ENCODE data around the gene NME7. TPM values are rescaled to one million over a fixed set of nuclear protein-coding genes. Genes with fewer than 3 reads are reported as not detected.

The NME7 gene
- total RNA-seq, 2 experiments from 2014 or later = 21.8 to 29.1 TPM

- CTCF ChIA-PET = interaction anchor here (0.9 kb wide), 1 partner anchor 20 kb away, joined by 3 read pairs; no protein-coding TSS in a partner anchor
- Mint-ChIP-seq H3K4me1 (peaks cover 20% of the 10 kb centered on the region), H3K27me3 (peaks cover 20% of the 10 kb centered on the region), H3K4me3 (peak overlapping the region; percentile 54), H3K9me3 (ENCODE audit: low read depth) (no peaks in the 10 kb centered on the region), H3K27ac (no peak overlapping the region), H3K36me3 (no peaks in the 10 kb centered on the region)
- ATAC-seq (no peak), DNase-seq (no peak)
Measured at GRCh38 chr1:169105087-169105433, 262.5 kb downstream of the NME7 start.

DNA sequence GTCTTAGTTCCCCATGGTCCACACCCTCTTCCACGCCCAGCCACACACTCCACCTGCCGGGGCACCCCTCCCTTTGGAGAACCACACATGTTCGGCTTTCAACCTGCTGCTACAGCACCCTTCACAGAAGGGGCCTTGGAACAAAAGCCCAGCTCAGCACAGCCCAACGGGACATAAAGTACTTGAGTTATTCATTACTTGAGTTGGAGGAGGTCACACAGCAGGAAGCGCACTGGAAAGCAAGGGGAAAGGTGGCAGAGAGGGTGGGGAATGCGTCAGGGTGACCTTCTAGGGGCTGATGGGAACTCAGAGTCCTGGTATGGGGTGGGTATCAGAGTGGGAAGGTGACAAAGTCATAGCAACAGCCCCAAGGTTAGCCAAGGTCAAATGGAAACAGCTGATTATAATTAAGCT, 264.1 kb downstream of the NME7 start:
- DNase-seq = no peak
- no peak for ATAC-seq
- Mint-ChIP-seq H3K27ac (no peak overlapping the region), H3K4me1 (peaks cover 12% of the 10 kb centered on the region), H3K9me3 (ENCODE audit: low read depth) (no peaks in the 10 kb centered on the region), H3K27me3 (peaks cover 20% of the 10 kb centered on the region), H3K36me3 (no peaks in the 10 kb centered on the region), H3K4me3 (no peak overlapping the region)
- CTCF ChIA-PET = interaction anchor here (1.0 kb wide), 1 partner anchor 245 kb away, joined by 3 read pairs; no protein-coding TSS in a partner anchor

DNA sequence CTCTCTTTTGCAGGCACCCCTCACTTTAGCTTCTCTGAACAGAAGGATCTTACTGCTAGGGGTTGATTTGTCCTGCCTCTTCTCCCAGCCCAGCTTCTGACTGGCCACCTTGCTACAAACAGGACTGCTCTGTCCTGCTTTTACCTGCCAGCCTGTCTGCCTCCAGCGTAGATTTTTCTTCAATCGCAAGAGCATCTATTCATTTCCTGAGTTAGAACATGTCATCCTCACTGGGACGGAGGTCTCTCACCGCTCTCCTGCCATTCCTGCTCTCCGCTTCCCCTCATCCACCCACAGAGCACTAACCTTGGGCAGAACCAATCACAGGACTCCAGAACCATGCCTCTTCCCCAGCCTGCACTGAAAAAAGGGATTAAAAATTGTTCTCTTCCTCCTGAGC, 264.6 kb downstream of the NME7 start:
- H3K27ac Mint-ChIP-seq = no peak overlapping the region
- ATAC-seq (no peak), DNase-seq (no peak)
- no peaks in the 10 kb centered on the region for H3K9me3 Mint-ChIP-seq (ENCODE audit: low read depth)
- H3K27me3 Mint-ChIP-seq = peaks cover 19% of the 10 kb centered on the region
- CTCF ChIA-PET = interaction anchor here (1.0 kb wide), 1 partner anchor 245 kb away, joined by 3 read pairs; no protein-coding TSS in a partner anchor
- H3K36me3 Mint-ChIP-seq = no peaks in the 10 kb centered on the region
- H3K4me1 Mint-ChIP-seq = peaks cover 8% of the 10 kb centered on the region
- no peak overlapping the region for H3K4me3 Mint-ChIP-seq

GRCh38 chr1:169102567-169102966, 265.0 kb downstream of the NME7 start:
- Mint-ChIP-seq H3K27ac (no peak overlapping the region), H3K4me3 (no peak overlapping the region), H3K9me3 (ENCODE audit: low read depth) (no peaks in the 10 kb centered on the region), H3K36me3 (no peaks in the 10 kb centered on the region), H3K4me1 (peaks cover 5% of the 10 kb centered on the region), H3K27me3 (peaks cover 14% of the 10 kb centered on the region)
- no peak for ATAC-seq
- CTCF ChIA-PET = interaction anchor here (1.0 kb wide), 1 partner anchor 246 kb away, joined by 3 read pairs; no protein-coding TSS in a partner anchor
- DNase-seq = no peak

DNA sequence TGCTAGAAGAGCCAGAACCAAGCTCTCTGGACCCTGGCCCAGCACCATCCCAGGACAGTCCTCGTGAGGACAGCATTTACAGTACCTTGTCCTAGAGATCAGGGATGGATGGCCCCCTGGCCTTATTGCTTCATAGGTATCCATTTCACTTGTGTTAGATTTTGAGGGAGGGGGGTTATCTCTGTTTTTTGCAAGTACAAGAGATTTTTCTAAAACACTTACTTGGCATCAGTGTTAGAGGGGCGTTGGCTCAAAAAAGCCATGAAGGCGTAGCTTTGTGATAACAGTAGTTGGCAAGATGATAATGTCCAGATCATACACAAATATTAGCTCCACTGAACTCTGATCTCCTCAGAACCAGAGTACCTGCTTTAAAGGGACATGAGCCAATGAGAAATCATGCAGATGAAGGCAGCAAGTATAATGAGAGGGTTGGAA, 266.9 kb downstream of the NME7 start:
- no peak overlapping the region for H3K27ac Mint-ChIP-seq
- H3K4me3 Mint-ChIP-seq = no peak overlapping the region
- ATAC-seq (no peak), DNase-seq (no peak)
- H3K27me3 Mint-ChIP-seq = peaks cover 15% of the 10 kb centered on the region
- H3K36me3 Mint-ChIP-seq = no peaks in the 10 kb centered on the region
- H3K9me3 Mint-ChIP-seq (ENCODE audit: low read depth) = no peaks in the 10 kb centered on the region
- H3K4me1 Mint-ChIP-seq = no peaks in the 10 kb centered on the region
- CTCF ChIA-PET = interaction anchor here (1.0 to 1.3 kb wide), 2 partner anchors 19 to 758 kb away, joined by 3 to 4 read pairs; no protein-coding TSS in a partner anchor

GRCh38 chr1:169100208-169100607, 267.4 kb downstream of the NME7 start:
- Mint-ChIP-seq H3K9me3 (ENCODE audit: low read depth) (no peaks in the 10 kb centered on the region), H3K27me3 (peaks cover 18% of the 10 kb centered on the region), H3K4me1 (no peaks in the 10 kb centered on the region), H3K36me3 (no peaks in the 10 kb centered on the region), H3K27ac (no peak overlapping the region), H3K4me3 (no peak overlapping the region)
- DNase-seq (no peak), ATAC-seq (no peak)
- CTCF ChIA-PET = interaction anchor here (1.0 to 1.3 kb wide), 2 partner anchors 19 to 758 kb away, joined by 3 to 4 read pairs; no protein-coding TSS in a partner anchor

DNA sequence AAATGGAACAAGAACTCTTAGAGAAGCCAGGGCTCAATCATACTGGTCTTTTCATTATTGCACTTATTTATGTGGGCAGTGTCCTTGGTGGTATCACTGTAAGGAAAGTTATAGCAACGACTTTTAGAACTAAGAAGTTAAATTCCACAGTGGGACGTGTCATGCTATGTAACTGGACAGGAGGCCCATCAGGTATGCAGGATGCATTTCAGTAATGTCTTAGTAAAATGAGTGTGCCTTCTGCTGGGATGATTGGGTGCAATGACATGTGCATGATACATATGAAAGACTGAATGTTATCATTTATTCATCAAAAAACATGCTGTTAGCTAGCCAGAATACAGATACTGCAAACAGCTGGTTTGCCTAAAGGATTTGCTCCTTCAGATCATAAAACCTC, 268.0 kb downstream of the NME7 start:
- H3K9me3 Mint-ChIP-seq (ENCODE audit: low read depth) = no peaks in the 10 kb centered on the region
- H3K27me3 Mint-ChIP-seq = peaks cover 22% of the 10 kb centered on the region
- H3K4me1 Mint-ChIP-seq = no peaks in the 10 kb centered on the region
- ATAC-seq = no peak
- no peaks in the 10 kb centered on the region for H3K36me3 Mint-ChIP-seq
- H3K4me3 Mint-ChIP-seq = no peak overlapping the region
- CTCF ChIA-PET = interaction anchor here (1.0 kb wide), 1 partner anchor 18 kb away, joined by 3 read pairs; no protein-coding TSS in a partner anchor
- H3K27ac Mint-ChIP-seq = no peak overlapping the region
- DNase-seq = no peak

- DNase-seq = no peak
- CTCF ChIA-PET = no interaction called here
Measured at GRCh38 chr1:169098380-169098779, 269.2 kb downstream of the NME7 start.

DNA sequence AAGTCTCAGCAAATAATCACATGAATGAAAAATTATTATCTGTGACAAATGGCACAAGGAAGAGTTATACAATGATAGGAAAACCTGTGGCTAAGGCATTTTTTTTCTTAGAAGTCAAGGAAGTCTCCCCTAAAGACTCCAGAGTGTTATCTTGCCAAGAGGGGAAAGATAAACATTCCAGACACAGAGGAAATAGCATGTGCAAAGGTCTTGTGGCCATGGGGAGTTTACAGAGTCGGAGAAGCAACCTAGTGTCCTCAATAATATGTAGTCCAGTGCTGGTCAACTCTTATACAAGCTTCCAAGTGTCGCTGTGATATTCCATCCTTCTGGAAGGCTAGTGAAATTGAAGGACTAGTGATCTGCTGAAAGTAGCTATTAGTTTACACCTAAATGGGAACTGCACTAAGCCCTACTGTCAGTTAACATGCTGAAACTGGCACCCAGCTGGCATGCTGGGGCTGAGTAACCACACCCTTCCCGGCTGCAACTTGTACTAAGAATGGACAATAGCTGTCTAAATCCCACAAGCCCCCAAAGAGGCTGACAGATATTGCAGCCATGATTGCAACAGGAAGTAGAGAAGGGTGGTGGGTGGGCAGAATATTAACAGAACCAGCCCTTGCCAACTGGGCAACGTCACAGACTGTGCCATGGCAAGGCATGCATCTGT, 272.6 kb downstream of the NME7 start:
- no peak for ATAC-seq

More at GRCh38 chr1:169098380-169098779, 269.2 kb downstream of the NME7 start:
- no peaks in the 10 kb centered on the region for H3K36me3 Mint-ChIP-seq
- no peak overlapping the region for H3K27ac Mint-ChIP-seq
- H3K27me3 Mint-ChIP-seq = peaks cover 26% of the 10 kb centered on the region
- no peaks in the 10 kb centered on the region for H3K9me3 Mint-ChIP-seq (ENCODE audit: low read depth)
- no peaks in the 10 kb centered on the region for H3K4me1 Mint-ChIP-seq
- no peak overlapping the region for H3K4me3 Mint-ChIP-seq
- no peak for ATAC-seq

GRCh38 chr1:169092399-169092798, 275.2 kb downstream of the NME7 start:
- Mint-ChIP-seq H3K9me3 (ENCODE audit: low read depth) (no peaks in the 10 kb centered on the region), H3K27me3 (peaks cover 32% of the 10 kb centered on the region)
- CTCF ChIA-PET = no interaction called here

More for the DNA sequence above, 272.6 kb downstream of the NME7 start:
- no peaks in the 10 kb centered on the region for H3K9me3 Mint-ChIP-seq (ENCODE audit: low read depth)
- CTCF ChIA-PET = no interaction called here
- H3K36me3 Mint-ChIP-seq = no peaks in the 10 kb centered on the region
- no peak overlapping the region for H3K27ac Mint-ChIP-seq
- no peak for DNase-seq
- H3K4me3 Mint-ChIP-seq = no peak overlapping the region
- H3K4me1 Mint-ChIP-seq = peaks cover 5% of the 10 kb centered on the region
- peaks cover 32% of the 10 kb centered on the region for H3K27me3 Mint-ChIP-seq

DNA sequence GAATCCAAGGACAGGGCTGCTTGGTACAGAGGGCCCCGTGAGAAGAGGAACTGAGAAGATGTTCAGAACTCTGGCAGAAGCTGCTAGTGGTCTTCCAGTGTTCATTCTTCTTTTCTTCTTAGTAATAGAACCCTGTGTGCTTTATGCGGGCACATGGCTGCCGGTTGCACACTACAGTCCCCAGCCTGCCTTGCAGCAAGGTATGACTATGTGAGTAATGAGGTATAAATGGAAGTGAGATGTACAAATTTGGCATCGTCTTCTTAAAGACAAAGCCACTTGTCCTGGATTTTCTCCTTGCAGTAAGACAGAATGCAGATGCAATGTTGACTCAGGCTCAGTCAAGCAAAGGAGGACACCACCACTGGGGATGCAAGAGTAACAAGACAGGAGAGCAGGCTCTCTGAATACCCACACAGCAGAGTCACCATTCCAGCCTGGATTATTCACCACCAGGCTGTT, 276.1 kb downstream of the NME7 start:
- H3K27ac Mint-ChIP-seq = no peak overlapping the region
- CTCF ChIA-PET = no interaction called here
- H3K9me3 Mint-ChIP-seq (ENCODE audit: low read depth) = no peaks in the 10 kb centered on the region
- no peak overlapping the region for H3K4me3 Mint-ChIP-seq
- DNase-seq = no peak
- H3K4me1 Mint-ChIP-seq = peaks cover 9% of the 10 kb centered on the region
- ATAC-seq = no peak
- H3K36me3 Mint-ChIP-seq = no peaks in the 10 kb centered on the region
- H3K27me3 Mint-ChIP-seq = peaks cover 25% of the 10 kb centered on the region

More at GRCh38 chr1:169092399-169092798, 275.2 kb downstream of the NME7 start:
- H3K36me3 Mint-ChIP-seq = no peaks in the 10 kb centered on the region
- DNase-seq = no peak
- H3K4me1 Mint-ChIP-seq = peaks cover 9% of the 10 kb centered on the region
- ATAC-seq = no peak
- H3K27ac Mint-ChIP-seq = no peak overlapping the region
- no peak overlapping the region for H3K4me3 Mint-ChIP-seq

DNA sequence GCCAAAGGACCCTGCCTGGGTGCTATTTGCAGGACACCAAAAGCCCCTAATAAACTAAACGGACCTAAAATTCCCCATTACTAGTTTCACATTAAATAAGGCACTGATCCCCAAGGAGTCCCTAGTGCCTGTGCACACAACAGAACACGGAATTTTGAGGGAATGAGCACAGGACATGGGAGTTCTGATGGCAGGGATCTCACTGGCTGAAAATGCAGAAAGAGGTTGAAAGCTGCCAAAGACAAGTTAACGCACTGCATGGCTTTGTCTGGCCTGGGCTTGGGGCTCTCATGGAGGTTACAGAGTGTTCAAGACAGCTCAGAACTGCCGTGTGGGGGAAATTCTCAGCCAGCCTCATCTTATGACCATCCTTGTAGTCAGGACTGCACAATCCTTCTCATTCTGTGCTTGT, 276.7 kb downstream of the NME7 start:
- H3K4me1 Mint-ChIP-seq = peaks cover 9% of the 10 kb centered on the region
- peak; percentile 30 for ATAC-seq
- no peaks in the 10 kb centered on the region for H3K9me3 Mint-ChIP-seq (ENCODE audit: low read depth)
- H3K36me3 Mint-ChIP-seq = no peaks in the 10 kb centered on the region
- H3K27me3 Mint-ChIP-seq = peaks cover 25% of the 10 kb centered on the region
- no peak overlapping the region for H3K27ac Mint-ChIP-seq
- no peak overlapping the region for H3K4me3 Mint-ChIP-seq
- CTCF ChIA-PET = no interaction called here
- DNase-seq = no peak

GRCh38 chr1:169090308-169090899, 277.2 kb downstream of the NME7 start:
- no peak for DNase-seq
- peaks cover 23% of the 10 kb centered on the region for H3K27me3 Mint-ChIP-seq
- H3K36me3 Mint-ChIP-seq = no peaks in the 10 kb centered on the region
- H3K4me3 Mint-ChIP-seq = no peak overlapping the region
- H3K9me3 Mint-ChIP-seq (ENCODE audit: low read depth) = no peaks in the 10 kb centered on the region
- CTCF ChIA-PET = interaction anchor here (1.4 kb wide), 1 partner anchor 748 kb away, joined by 5 read pairs; no protein-coding TSS in a partner anchor
- H3K27ac Mint-ChIP-seq = no peak overlapping the region
- H3K4me1 Mint-ChIP-seq = peaks cover 9% of the 10 kb centered on the region
- no peak for ATAC-seq

GRCh38 chr1:169089776-169090175, 277.8 kb downstream of the NME7 start:
- CTCF ChIA-PET = interaction anchor here (1.4 kb wide), 1 partner anchor 747 kb away, joined by 5 read pairs; no protein-coding TSS in a partner anchor
- Mint-ChIP-seq H3K4me1 (peaks cover 9% of the 10 kb centered on the region), H3K36me3 (no peaks in the 10 kb centered on the region), H3K27me3 (peaks cover 19% of the 10 kb centered on the region), H3K27ac (no peak overlapping the region), H3K4me3 (no peak overlapping the region), H3K9me3 (ENCODE audit: low read depth) (no peaks in the 10 kb centered on the region)
- DNase-seq (no peak), ATAC-seq (no peak)

All from activated CD8-positive, alpha-beta memory T cell treated with anti-CD3 and anti-CD28 coated beads, Interleukin-2, amount 10 ng/mL, durations not matched to agents 7 days and 5 days (primary cell).